ENCODE measurements around the gene GRM7. TPM values are rescaled to one million over a fixed set of nuclear protein-coding genes. Genes with fewer than 3 reads are reported as not detected.

Gene GRM7
- total RNA-seq, 6 experiments from 2014 or later, result not detected

DNA sequence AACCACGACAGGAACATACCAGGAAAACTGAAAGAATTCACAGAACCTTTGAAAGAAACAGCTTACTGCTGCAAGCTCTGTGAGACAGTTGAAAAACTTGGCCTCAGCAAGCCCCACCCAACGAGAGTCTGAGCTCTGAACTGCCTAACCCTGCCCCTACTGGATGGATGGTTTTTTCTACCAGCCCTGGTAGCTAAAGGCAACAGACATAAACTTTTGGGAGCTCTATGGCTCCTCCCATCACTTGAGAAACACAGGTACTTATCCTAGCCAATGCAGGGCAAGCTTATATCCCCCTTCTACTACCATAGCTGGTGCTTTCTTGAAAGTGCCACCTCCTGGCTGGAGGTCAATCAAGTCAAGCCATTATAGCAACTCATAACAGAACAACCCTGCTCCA, 471.8 kb downstream of the GRM7 start:
- no peaks in the 10 kb centered on the region for H3K27me3 Mint-ChIP-seq (ENCODE audit: insufficient read depth)
- H3K9me3 Mint-ChIP-seq, result peaks cover 69% of the 10 kb centered on the region
- TF ChIP-seq, protein P1, sequence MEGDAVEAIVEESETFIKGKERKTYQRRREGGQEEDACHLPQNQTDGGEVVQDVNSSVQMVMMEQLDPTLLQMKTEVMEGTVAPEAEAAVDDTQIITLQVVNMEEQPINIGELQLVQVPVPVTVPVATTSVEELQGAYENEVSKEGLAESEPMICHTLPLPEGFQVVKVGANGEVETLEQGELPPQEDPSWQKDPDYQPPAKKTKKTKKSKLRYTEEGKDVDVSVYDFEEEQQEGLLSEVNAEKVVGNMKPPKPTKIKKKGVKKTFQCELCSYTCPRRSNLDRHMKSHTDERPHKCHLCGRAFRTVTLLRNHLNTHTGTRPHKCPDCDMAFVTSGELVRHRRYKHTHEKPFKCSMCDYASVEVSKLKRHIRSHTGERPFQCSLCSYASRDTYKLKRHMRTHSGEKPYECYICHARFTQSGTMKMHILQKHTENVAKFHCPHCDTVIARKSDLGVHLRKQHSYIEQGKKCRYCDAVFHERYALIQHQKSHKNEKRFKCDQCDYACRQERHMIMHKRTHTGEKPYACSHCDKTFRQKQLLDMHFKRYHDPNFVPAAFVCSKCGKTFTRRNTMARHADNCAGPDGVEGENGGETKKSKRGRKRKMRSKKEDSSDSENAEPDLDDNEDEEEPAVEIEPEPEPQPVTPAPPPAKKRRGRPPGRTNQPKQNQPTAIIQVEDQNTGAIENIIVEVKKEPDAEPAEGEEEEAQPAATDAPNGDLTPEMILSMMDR (IDR thresholded peaks at IDR 0.05), result no peak
- H3K4me3 Mint-ChIP-seq, result no peak overlapping the region
- H3K27ac Mint-ChIP-seq, result no peak overlapping the region
- no peak for DNase-seq
- H3K4me1 Mint-ChIP-seq (ENCODE audit: low read depth), result no peaks in the 10 kb centered on the region
- H3K36me3 Mint-ChIP-seq (ENCODE audit: low read depth), result no peaks in the 10 kb centered on the region

DNA sequence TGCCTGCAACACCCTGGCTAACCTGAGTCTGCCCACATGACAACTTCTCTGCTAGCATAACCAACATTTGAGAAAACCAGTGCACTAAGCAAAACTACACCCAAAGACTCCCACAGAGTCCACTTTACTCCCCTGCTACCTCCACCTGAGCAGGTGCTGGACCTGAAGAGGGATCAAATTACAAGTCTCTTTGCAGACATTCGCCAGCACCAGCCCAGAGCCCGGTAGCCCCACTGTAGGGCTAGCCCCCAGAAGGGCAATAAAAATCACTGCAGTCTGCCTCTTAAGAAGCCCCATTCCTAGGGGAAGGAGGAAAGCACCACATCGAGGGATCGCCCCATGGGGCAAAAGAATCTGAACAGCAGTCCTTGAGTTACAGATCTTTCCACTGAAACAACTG, 472.2 kb downstream of the GRM7 start:
- no peaks in the 10 kb centered on the region for H3K27me3 Mint-ChIP-seq (ENCODE audit: insufficient read depth)
- peaks cover 68% of the 10 kb centered on the region for H3K9me3 Mint-ChIP-seq
- no peak overlapping the region for H3K4me3 Mint-ChIP-seq
- H3K36me3 Mint-ChIP-seq (ENCODE audit: low read depth), result no peaks in the 10 kb centered on the region
- no peak overlapping the region for H3K27ac Mint-ChIP-seq
- TF ChIP-seq, protein P1 (IDR thresholded peaks at IDR 0.05), result no peak
- DNase-seq, result no peak
- no peaks in the 10 kb centered on the region for H3K4me1 Mint-ChIP-seq (ENCODE audit: low read depth)

DNA sequence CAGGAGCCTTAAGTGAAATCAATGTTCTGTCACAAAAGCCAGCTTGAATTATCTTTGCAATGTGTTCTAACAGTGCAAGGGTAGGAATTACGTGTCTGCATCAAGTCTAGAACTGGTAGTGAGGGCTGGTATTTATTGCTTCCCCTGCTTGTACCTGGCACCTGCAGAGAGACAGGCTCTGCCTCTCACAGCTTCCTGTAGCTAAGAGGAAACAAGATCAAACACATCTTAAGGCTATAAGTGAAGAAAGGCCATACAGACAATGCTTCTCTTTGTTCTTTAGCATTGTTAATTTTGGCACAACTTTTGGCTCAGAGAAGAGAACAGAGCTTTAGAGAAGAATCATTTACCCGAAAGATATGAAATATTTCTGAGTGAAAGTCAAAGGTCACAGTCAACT, 479.9 kb downstream of the GRM7 start:
- H3K36me3 Mint-ChIP-seq (ENCODE audit: low read depth), result no peaks in the 10 kb centered on the region
- no peak overlapping the region for H3K27ac Mint-ChIP-seq
- DNase-seq, result no peak
- no peaks in the 10 kb centered on the region for H3K27me3 Mint-ChIP-seq (ENCODE audit: insufficient read depth)
- peaks cover 35% of the 10 kb centered on the region for H3K9me3 Mint-ChIP-seq
- H3K4me1 Mint-ChIP-seq (ENCODE audit: low read depth), result no peaks in the 10 kb centered on the region
- TF ChIP-seq, protein P1 (IDR thresholded peaks at IDR 0.05), result no peak
- H3K4me3 Mint-ChIP-seq, result no peak overlapping the region

DNA sequence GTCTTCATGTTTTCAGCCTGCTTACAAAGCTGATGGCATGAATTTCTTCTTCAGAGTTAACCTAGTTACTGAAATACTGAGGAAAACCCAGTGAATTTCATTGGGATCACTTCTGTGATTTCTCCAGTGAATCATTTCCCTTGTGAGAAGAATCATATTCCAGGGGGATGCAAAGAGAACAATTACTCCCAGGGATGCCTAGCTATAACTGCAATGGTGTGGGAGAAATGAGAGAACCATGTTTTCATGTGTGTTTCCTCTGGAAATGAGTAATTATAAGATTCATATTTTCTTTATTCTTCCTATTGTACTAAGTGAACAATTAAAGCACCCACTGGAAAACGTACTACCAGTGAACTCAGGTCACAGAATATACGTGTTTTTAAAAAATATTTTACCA, 485.4 kb downstream of the GRM7 start:
- H3K4me3 Mint-ChIP-seq, result no peak overlapping the region
- H3K36me3 Mint-ChIP-seq (ENCODE audit: low read depth), result no peaks in the 10 kb centered on the region
- H3K27me3 Mint-ChIP-seq (ENCODE audit: insufficient read depth), result no peaks in the 10 kb centered on the region
- no peak overlapping the region for H3K27ac Mint-ChIP-seq
- DNase-seq, result no peak
- no peaks in the 10 kb centered on the region for H3K4me1 Mint-ChIP-seq (ENCODE audit: low read depth)
- peaks cover 39% of the 10 kb centered on the region for H3K9me3 Mint-ChIP-seq
- TF ChIP-seq, protein P1 (IDR thresholded peaks at IDR 0.05), result no peak

DNA sequence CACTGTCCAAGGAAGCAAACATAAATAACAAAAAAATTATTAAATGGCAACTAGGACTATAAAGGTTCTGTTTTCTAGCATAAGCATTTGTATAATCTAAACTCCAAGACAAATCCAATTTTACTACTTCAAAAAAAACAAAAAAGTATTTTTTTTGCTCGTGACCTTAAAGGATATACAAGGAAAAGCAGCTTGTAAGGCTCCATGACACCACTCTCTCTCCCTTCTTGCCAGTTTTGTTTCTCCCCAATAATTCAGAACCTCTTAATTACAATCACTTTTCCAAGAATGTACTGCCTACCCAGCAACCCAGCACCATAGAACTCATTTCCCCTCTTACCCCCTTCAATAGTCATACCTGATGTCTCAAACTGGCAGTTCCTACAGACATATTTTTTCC, 496.2 kb downstream of the GRM7 start:
- Mint-ChIP-seq H3K27me3 (ENCODE audit: insufficient read depth) (no peaks in the 10 kb centered on the region), H3K4me3 (no peak overlapping the region), H3K27ac (no peak overlapping the region), H3K9me3 (peaks cover 51% of the 10 kb centered on the region), H3K36me3 (ENCODE audit: low read depth) (no peaks in the 10 kb centered on the region), H3K4me1 (ENCODE audit: low read depth) (no peaks in the 10 kb centered on the region)
- TF ChIP-seq, protein P1 (IDR thresholded peaks at IDR 0.05), result no peak
- no peak for DNase-seq

DNA sequence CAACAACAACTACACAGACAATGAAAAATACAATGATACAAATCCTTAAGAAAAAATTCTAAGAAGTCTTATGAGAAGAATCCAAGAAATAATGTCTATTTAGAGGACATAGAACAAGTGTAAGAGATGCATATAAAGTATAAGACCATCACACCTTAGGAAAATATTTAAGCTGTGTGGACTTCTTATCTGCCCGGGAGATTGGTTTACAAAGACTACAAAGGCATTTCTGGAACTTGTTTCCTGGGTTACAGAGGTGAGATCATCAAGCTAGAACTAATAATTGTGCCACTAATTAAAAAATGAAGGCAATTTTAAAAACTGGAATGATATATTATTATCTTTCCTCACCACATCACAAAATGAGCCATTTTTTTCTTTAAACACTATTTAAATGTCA, 507.1 kb downstream of the GRM7 start:
- no peak overlapping the region for H3K27ac Mint-ChIP-seq

More for the DNA sequence above, 507.1 kb downstream of the GRM7 start:
- Mint-ChIP-seq H3K4me1 (ENCODE audit: low read depth) (no peaks in the 10 kb centered on the region), H3K27me3 (ENCODE audit: insufficient read depth) (no peaks in the 10 kb centered on the region), H3K36me3 (ENCODE audit: low read depth) (peaks cover 4% of the 10 kb centered on the region; the same call in 1 of the 2 replicates), H3K4me3 (no peak overlapping the region), H3K9me3 (peaks cover 31% of the 10 kb centered on the region)
- TF ChIP-seq, protein P1 (IDR thresholded peaks at IDR 0.05), result no peak
- DNase-seq, result no peak

Data from HFFc6 (cell line).